Pancreas (tissue), 10 donors: ENCODE results near the gene SLC6A19. TPM values are rescaled to one million over a fixed set of nuclear protein-coding genes. Genes with fewer than 3 reads are reported as not detected.

Experiments used
- ATAC-seq, 4 donors: fragments of 200-7000 bp; cut with Tn5 transposase; one replicate each; pipeline versions ENCODE4 v1.8.0 to v1.9.1; 2020; ENCODE audit warnings: mild to moderate bottlenecking in 4 of 4, moderate library complexity in 4 of 4
- DNase-seq, 6 donors: peaks; one replicate each; pipeline ENCODE4 v3.0.0-alpha.2; 2020
- FAIRE-seq: peaks from 2 replicates; lab custom pipeline; 2012; peaks lifted over from hg19 to GRCh38; lab: Jason Lieb, UNC
- H3K27ac ChIP-seq, 4 donors: fragments of 200-600 bp; sonication (generic); 1 replicate in 3 of 4; 2 replicates in 1 of 4; pipeline versions ENCODE4 v1.5.0 to v1.8.0; 2020
- H3K27me3 ChIP-seq, 4 donors: fragments of 200-600 bp; one replicate each; pipeline ENCODE4 v1.8.0; 2021
- H3K36me3 ChIP-seq, 3 donors: fragments of 200-600 bp; sonication (generic) in 1 of 3; one replicate each; pipeline versions ENCODE4 v1.5.0 to v1.8.0; 2020 to 2021
- H3K4me1 ChIP-seq, 3 donors: fragments of 200-600 bp; one replicate each; pipeline ENCODE4 v1.8.0; 2021
- H3K4me3 ChIP-seq, 4 donors: fragments of 200-600 bp; sonication (generic) in 2 of 4; one replicate each; pipeline versions ENCODE4 v1.5.0 to v1.8.0; 2020 to 2021
- H3K9me3 ChIP-seq, 4 donors: fragments of 200-600 bp; one replicate each; pipeline ENCODE4 v1.8.0; 2021
- WGBS, 2 donors: extraction: QIAGEN DNeasy Blood & Tissue Kit; methylation state at CpG; one replicate each; pipeline ENCODE4 v1.1.7; 2013; 5-methylcytosine and 5-hydroxymethylcytosine counted together
- intact Hi-C, 3 donors: fragments of 100-400 bp; cut with DNase I; formaldehyde crosslinking; loops; one replicate each; pipeline versions ENCODE4 v1.11.1 to v1.14.2; 2022
- polyA plus RNA-seq, 2 donors: library from polyadenylated mRNA; stranded (reverse); fragments of 200-250 nt; gene quantifications; one replicate each; pipeline ENCODE4 v1.2.3, GENCODE V29; 2013
- total RNA-seq, 6 donors: library from RNA; stranded (reverse); fragmentation: NEBNext Ultra II Directional in 4 of 6; extraction: Animal tissue kit (Norgen Biotek cat#: 25700) in 4 of 6; gene quantifications; one replicate each; pipeline versions ENCODE4 v1.2.1 to v1.2.4, GENCODE V29; 2021 to 2023
- TF ChIP-seq, protein P1 (sequence below), 4 donors: fragments of 200-600 bp; sonication (generic) in 3 of 4; IDR thresholded peaks; one replicate each; pipeline versions ENCODE4 v1.5.0 to v1.8.0; 2021; ENCODE audit warnings: antibody characterized with exemption in 4 of 4
- donor health status: healthy with polysubstance abuse.
- donor health status: DM: no; HTN: no; CAD: no; lungs with moderate emphysema.
- donor health status: DM: no; HTN: no; CAD: no.
- donor health status: control.
- donor health status: control.
- donor health status: Bipolar disorder and iron deficiency.
- donor health status: DM: yes; HTN: yes; CAD: no.
- donor health status: DM: no; HTN: no; CAD: no.
- donor health status: DM: no; HTN: no; CAD: no.
- donor health status: DM: yes; HTN: yes; CAD: no.

Gene SLC6A19
- total and polyA plus RNA-seq, 8 donors: 0.08 to 3.9 (median 0.29) TPM

DNA sequence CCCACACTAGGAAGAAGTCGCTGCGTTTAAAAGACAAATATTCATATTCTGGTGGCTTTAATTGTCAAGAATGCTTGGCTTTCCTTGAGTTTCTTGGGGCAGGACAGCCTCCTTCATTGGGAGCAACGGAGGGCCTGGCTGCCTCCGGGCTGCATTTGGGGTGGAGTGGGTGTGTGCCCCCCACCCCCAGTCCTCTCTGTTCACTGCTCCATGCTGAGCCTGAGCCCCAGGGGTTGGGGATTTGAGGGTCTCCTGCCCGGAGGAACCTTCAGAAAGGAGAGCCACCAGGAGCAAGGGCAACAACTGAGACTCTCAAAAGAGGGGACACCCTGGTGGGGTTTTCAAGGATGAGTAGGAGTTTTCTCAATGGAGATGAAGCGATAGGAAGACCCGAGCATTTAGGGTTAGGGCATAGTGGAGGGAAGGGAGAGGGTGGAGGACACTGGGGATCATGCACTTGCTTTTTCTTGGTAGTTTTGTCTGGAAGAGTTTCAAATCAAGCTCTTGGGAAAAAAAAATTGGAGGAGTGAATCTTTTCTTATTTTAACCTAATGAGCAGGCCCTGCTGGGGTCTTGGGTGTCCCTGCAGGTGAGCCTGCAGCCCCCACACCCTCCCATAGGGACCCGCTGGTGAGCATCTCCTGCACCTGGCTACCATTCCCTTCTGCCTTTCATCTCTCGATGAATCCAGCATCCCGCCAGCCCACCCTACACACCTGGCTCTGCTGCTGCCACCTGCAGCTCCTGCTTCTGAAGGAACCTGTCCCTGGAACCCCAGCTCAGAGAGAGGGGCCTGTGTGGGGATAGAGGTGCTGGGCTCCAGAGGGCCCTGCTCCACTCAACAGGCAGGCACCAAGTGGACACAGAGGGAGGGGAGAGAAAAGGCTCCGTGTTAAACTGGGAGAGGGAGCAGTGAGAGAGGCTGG lies 4.1 kb downstream of the SLC6A19 start:
- TF ChIP-seq, protein P1, sequence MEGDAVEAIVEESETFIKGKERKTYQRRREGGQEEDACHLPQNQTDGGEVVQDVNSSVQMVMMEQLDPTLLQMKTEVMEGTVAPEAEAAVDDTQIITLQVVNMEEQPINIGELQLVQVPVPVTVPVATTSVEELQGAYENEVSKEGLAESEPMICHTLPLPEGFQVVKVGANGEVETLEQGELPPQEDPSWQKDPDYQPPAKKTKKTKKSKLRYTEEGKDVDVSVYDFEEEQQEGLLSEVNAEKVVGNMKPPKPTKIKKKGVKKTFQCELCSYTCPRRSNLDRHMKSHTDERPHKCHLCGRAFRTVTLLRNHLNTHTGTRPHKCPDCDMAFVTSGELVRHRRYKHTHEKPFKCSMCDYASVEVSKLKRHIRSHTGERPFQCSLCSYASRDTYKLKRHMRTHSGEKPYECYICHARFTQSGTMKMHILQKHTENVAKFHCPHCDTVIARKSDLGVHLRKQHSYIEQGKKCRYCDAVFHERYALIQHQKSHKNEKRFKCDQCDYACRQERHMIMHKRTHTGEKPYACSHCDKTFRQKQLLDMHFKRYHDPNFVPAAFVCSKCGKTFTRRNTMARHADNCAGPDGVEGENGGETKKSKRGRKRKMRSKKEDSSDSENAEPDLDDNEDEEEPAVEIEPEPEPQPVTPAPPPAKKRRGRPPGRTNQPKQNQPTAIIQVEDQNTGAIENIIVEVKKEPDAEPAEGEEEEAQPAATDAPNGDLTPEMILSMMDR (IDR thresholded peaks at IDR 0.05): no peak
- Histone ChIP-seq H3K9me3 (no peaks in the 10 kb centered on the region), H3K27me3 (no peaks in the 10 kb centered on the region), H3K4me1 (peaks cover 0 to 4% (median 3%) of the 10 kb centered on the region in 3 donors), H3K36me3 (no peaks in the 10 kb centered on the region), H3K4me3 (no peak overlapping the region), H3K27ac (peak overlapping the region in 3 of 4 donors; percentile 35 to 67 (median 67))
- 69 to 73% methylated on average over 11 of the region's 11 CpGs for WGBS, 2 donors
- FAIRE-seq: no peak
- peak in 1 of 6 donors; percentile 11 for DNase-seq
- intact Hi-C loops: no loop called here
- ATAC-seq: no peak

DNA sequence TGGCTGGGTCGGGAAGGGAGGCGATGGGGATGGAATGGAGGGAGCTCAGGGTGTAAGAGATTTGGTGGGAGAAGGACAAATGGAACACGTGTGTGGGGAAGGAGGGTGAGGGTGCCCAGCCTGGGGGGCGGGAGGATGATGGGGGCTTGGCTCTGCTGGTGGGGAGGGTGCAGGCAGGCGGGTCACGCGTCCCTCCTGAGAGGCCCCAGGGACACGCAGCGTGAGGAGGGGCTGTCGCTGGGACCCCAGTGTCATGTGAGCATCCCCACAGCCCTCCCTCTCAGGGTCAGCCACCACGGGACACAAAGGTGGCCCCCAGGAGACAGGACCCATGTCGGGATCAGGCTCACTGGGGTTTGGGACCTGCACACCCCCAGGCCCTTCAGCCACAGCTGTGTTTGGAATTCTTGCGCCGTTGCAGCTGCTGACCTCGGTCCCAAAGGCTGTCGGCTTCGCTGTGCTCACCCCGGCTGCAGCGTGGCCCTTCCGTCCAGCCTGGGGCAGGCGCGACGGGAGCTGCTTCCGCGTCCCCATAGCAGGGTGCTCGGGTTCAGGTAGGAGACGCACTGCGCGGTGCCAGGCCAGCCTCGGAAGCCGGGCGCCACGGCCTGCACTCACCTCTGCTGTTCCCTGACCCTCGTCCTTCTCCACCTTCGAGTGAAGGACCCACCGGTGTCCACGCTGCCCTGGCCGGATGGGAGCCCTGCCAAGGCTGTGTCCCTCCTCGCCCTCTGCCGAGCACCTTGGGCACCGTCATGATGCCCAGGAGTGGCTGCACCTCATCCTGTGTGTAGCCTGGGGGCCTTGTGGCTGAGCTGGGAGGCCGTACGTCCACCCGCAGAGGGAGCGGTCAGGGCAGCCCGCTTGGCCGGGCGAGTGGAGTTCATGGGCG lies 5.4 kb downstream of the SLC6A19 start:
- Histone ChIP-seq H3K4me3 (no peak overlapping the region), H3K27ac (no peak overlapping the region), H3K36me3 (no peaks in the 10 kb centered on the region), H3K9me3 (no peaks in the 10 kb centered on the region), H3K4me1 (peaks cover 0 to 4% (median 3%) of the 10 kb centered on the region in 3 donors), H3K27me3 (no peaks in the 10 kb centered on the region)
- 82 to 83% methylated on average over 45 to 49 of the region's 49 CpGs for WGBS, 2 donors
- ATAC-seq (no peak), DNase-seq (peak in 2 of 6 donors; percentile 40 to 75), FAIRE-seq (no peak)
- intact Hi-C loops: no loop called here
- TF ChIP-seq, protein P1 (IDR thresholded peaks at IDR 0.05): no peak

DNA sequence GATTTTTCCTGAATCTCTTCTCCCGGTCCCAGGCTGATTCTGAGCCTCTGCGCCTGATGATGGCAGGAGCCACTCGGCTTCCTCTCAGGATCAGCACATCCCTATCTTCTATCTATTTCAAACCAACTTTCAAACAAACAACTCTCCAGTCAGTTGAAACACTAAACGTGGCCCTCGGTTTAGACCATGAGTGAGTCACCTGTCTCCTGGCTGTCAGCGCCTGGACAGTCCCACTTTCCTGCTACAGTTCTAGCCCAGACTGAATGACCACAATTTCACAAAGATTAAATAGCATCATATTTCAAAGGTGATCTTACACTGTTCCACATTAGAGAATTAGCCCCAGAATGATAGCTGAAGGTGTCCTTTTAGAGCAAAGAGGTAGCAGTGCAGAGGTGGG lies 6.2 kb downstream of the SLC6A19 start:
- TF ChIP-seq, protein P1 (IDR thresholded peaks at IDR 0.05): no peak
- H3K27ac ChIP-seq: no peak overlapping the region
- H3K4me1 ChIP-seq: peaks cover 0 to 4% (median 3%) of the 10 kb centered on the region in 3 donors
- H3K36me3 ChIP-seq: no peaks in the 10 kb centered on the region
- ATAC-seq: no peak
- WGBS, 2 donors: 79 to 86% methylated on average over 6 of the region's 6 CpGs
- H3K27me3 ChIP-seq: no peaks in the 10 kb centered on the region
- no peaks in the 10 kb centered on the region for H3K9me3 ChIP-seq
- no peak overlapping the region for H3K4me3 ChIP-seq
- no peak for DNase-seq
- FAIRE-seq: no peak
- intact Hi-C loops: no loop called here

DNA sequence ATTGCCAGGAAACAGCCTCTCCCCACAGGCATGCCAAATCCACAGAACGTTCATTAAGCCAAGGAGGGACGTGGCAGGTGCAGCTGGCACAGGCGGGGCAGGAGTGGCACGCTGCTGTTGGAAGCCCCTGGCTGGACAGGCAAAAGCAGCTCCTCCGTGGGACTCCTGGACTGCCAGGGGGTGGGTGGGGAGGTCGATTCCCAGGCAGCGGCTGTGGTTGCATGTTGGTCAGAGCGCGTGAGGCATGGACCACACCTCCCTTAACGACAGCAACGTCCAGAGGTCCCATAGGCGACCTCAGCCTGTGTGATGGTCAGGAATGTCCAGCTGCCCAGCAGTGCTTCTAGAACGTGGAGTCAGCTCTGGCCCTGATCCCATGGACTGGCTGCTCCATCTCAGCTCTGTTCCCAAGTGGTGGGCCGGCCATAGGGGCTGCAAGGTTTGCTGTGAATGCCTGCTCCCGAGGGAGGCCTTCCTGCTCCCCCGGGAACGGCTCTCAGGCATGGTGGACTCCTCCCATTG lies 6.9 kb downstream of the SLC6A19 start:
- 77 to 86% methylated on average over 17 of the region's 17 CpGs for WGBS, 2 donors
- no peak overlapping the region for H3K4me3 ChIP-seq
- DNase-seq (peak in 2 of 6 donors; percentile 18 to 47), FAIRE-seq (no peak), ATAC-seq (no peak)
- peaks cover 0 to 4% (median 3%) of the 10 kb centered on the region in 3 donors for H3K4me1 ChIP-seq
- no peak overlapping the region for H3K27ac ChIP-seq
- no peaks in the 10 kb centered on the region for H3K9me3 ChIP-seq
- TF ChIP-seq, protein P1 (IDR thresholded peaks at IDR 0.05): no peak
- H3K27me3 ChIP-seq: no peaks in the 10 kb centered on the region
- intact Hi-C loops: no loop called here
- H3K36me3 ChIP-seq: no peaks in the 10 kb centered on the region
